H1 (cell line): Measurements from ENCODE around the gene GABRG3. TPM values are rescaled to one million over a fixed set of nuclear protein-coding genes. Genes with fewer than 3 reads are reported as not detected.

ENCODE experiments used
- SAP30 ChIP-seq: fragments of 300-600 bp; sonication (generic); IDR thresholded peaks from 2 replicates; pipeline ENCODE4 v1.7.1; 2012; ENCODE audit warnings: low read length, moderate library complexity, mild to moderate bottlenecking, inconsistent platforms; ENCODE audit not compliant: insufficient read depth, insufficient replicate concordance
- polyA plus RNA-seq, 7 experiments: library from polyadenylated mRNA; depleted of rRNA in 3 of 7; stranded (reverse) in 5 of 7; unstranded in 2 of 7; fragments of >200 nt in 5 of 7; fragments of 200-250 nt in 2 of 7; gene quantifications; 1 replicate in 5 of 7; 2 replicates in 1 of 7; 4 replicates in 1 of 7; pipeline versions ENCODE4 v1.2.1 to v1.2.3, GENCODE V29; 2011 to 2013; ENCODE audit warnings: missing spikeins in 2 of 7, mixed read lengths in 2 of 7
- total RNA-seq: library from RNA; stranded (reverse); fragmentation: NEBNext Ultra II Directional; extraction: Animal tissue kit (Norgen Biotek cat#: 25700); gene quantifications from 2 replicates; pipeline ENCODE4 v1.2.1, GENCODE V29; 2021

GABRG3 gene
- total and polyA plus RNA-seq, 2 of the 8 experiments (the other 6 are each of a cell fraction or from before 2014, with no cell fraction given) = 0.17 to 0.80 TPM

- TF ChIP-seq SAP30 = no peak
- TF ChIP-seq, all 59 proteins: peak for 0
These were observed 512.1 kb downstream of the GABRG3 start (continued) for GRCh38 chr15:27483124-27483523.
